ENCODE results near the gene GNB1.

The GNB1 gene

GRCh38 chr1:1926346-1926811 is 35.5 kb upstream of the GNB1 start:
- Histone ChIP-seq H3K4me3 (ENCODE audit: low read depth in 1 of 2, low read length in 2 of 2) (no peak overlapping the region), H3K9ac (ENCODE audit: low read depth, low read length) (no peak overlapping the region), H3K4me2 (ENCODE audit: insufficient read depth, low read length) (no peak overlapping the region), H3K9me3 (ENCODE audit: insufficient read depth, low read length, severe bottlenecking) (no peaks in the 10 kb centered on the region), H3K27ac (ENCODE audit: low read length) (no peak overlapping the region), H3K4me1 (ENCODE audit: insufficient read depth, low read length) (no peaks in the 10 kb centered on the region), H3K36me3 (ENCODE audit: insufficient read depth, low read length) (no peaks in the 10 kb centered on the region), H4K20me1 (ENCODE audit: insufficient read depth, low read length) (no peaks in the 10 kb centered on the region; the same call in 1 of the 2 replicates), H3K79me2 (ENCODE audit: insufficient read depth, low read length) (no peaks in the 10 kb centered on the region), H3K27me3 (ENCODE audit: insufficient read depth, low read length, poor library complexity) (no peaks in the 10 kb centered on the region), H2AFZ (ENCODE audit: low read depth, low read length) (no peak overlapping the region)
- TF ChIP-seq EZH2 (IDR thresholded peaks at IDR 0.05; ENCODE audit: borderline replicate concordance, low read depth, low read length, severe bottlenecking), result no peak
- no peak for TF ChIP-seq CTCF (IDR thresholded peaks at IDR 0.05; ENCODE audit: borderline replicate concordance, extremely low read depth, low read length, poor library complexity, severe bottlenecking)
- no peak for DNase-seq
- ATAC-seq (ENCODE audit: insufficient read depth, low read depth), result no peak

GRCh38 chr1:1925437-1926345 is 34.8 kb upstream of the GNB1 start:
- Histone ChIP-seq H3K36me3 (ENCODE audit: insufficient read depth, low read length) (no peaks in the 10 kb centered on the region), H3K4me2 (ENCODE audit: insufficient read depth, low read length) (no peak overlapping the region), H3K27ac (ENCODE audit: low read length) (no peak overlapping the region), H2AFZ (ENCODE audit: low read depth, low read length) (no peak overlapping the region), H3K79me2 (ENCODE audit: insufficient read depth, low read length) (no peaks in the 10 kb centered on the region), H3K27me3 (ENCODE audit: insufficient read depth, low read length, poor library complexity) (no peaks in the 10 kb centered on the region), H4K20me1 (ENCODE audit: insufficient read depth, low read length) (peaks cover 5% of the 10 kb centered on the region; the same call in 1 of the 2 replicates), H3K4me3 (ENCODE audit: low read depth in 1 of 2, low read length in 2 of 2) (no peak overlapping the region), H3K4me1 (ENCODE audit: insufficient read depth, low read length) (no peaks in the 10 kb centered on the region), H3K9me3 (ENCODE audit: insufficient read depth, low read length, severe bottlenecking) (no peaks in the 10 kb centered on the region), H3K9ac (ENCODE audit: low read depth, low read length) (no peak overlapping the region)
- ATAC-seq (ENCODE audit: insufficient read depth, low read depth), result no peak
- TF ChIP-seq CTCF (IDR thresholded peaks at IDR 0.05; ENCODE audit: borderline replicate concordance, extremely low read depth, low read length, poor library complexity, severe bottlenecking), result no peak
- TF ChIP-seq EZH2 (IDR thresholded peaks at IDR 0.05; ENCODE audit: borderline replicate concordance, low read depth, low read length, severe bottlenecking), result no peak
- DNase-seq, result no peak

- Histone ChIP-seq H3K9me3 (ENCODE audit: insufficient read depth, low read length, severe bottlenecking) (no peaks in the 10 kb centered on the region), H3K4me1 (ENCODE audit: insufficient read depth, low read length) (0 out of 2 replicates have a peak, but pooled peaks cover under 1% of the 10 kb centered on the region), H3K79me2 (ENCODE audit: insufficient read depth, low read length) (no peaks in the 10 kb centered on the region), H2AFZ (ENCODE audit: low read depth, low read length) (no peak overlapping the region), H3K27ac (ENCODE audit: low read length) (no peak overlapping the region), H3K4me2 (ENCODE audit: insufficient read depth, low read length) (no peak overlapping the region), H3K4me3 (ENCODE audit: low read depth in 1 of 2, low read length in 2 of 2) (no peak overlapping the region), H3K9ac (ENCODE audit: low read depth, low read length) (no peak overlapping the region), H3K36me3 (ENCODE audit: insufficient read depth, low read length) (no peaks in the 10 kb centered on the region), H3K27me3 (ENCODE audit: insufficient read depth, low read length, poor library complexity) (no peaks in the 10 kb centered on the region), H4K20me1 (ENCODE audit: insufficient read depth, low read length) (peaks cover 8% of the 10 kb centered on the region; the same call in 1 of the 2 replicates)
- TF ChIP-seq EZH2 (IDR thresholded peaks at IDR 0.05; ENCODE audit: borderline replicate concordance, low read depth, low read length, severe bottlenecking) (no peak), CTCF (IDR thresholded peaks at IDR 0.05; ENCODE audit: borderline replicate concordance, extremely low read depth, low read length, poor library complexity, severe bottlenecking) (no peak)
- ATAC-seq (ENCODE audit: insufficient read depth, low read depth) (no peak), DNase-seq (no peak)
Measured at GRCh38 chr1:1924849-1925248, 34.0 kb upstream of the GNB1 start.

Data from DND-41 (cell line).